Sigmoid colon (tissue), 3 donors: ENCODE data around the gene ARG2.

Source experiments
- POLR2A ChIP-seq, 2 donors: fragments of 450-650 bp; IDR thresholded peaks; one replicate each; pipeline ENCODE4 v1.6.1; 2016; ENCODE audit warnings: antibody characterized with exemption in 2 of 2, mild to moderate bottlenecking in 2 of 2, moderate library complexity in 2 of 2
- TF ChIP-seq, protein P1 (sequence below), 4 experiments: fragments of 450-650 bp in 3 of 4; fragments of 200-600 bp in 1 of 4; IDR thresholded peaks; one replicate each; pipeline ENCODE4 v1.5.1; 2016 to 2019; ENCODE audit warnings: antibody characterized with exemption in 4 of 4, mild to moderate bottlenecking in 3 of 4, moderate library complexity in 2 of 4

GRCh38 chr14:67575684-67576083 is 44.0 kb upstream of the ARG2 start:
- no peak for TF ChIP-seq POLR2A (IDR thresholded peaks at IDR 0.05)
- TF ChIP-seq, protein P1, sequence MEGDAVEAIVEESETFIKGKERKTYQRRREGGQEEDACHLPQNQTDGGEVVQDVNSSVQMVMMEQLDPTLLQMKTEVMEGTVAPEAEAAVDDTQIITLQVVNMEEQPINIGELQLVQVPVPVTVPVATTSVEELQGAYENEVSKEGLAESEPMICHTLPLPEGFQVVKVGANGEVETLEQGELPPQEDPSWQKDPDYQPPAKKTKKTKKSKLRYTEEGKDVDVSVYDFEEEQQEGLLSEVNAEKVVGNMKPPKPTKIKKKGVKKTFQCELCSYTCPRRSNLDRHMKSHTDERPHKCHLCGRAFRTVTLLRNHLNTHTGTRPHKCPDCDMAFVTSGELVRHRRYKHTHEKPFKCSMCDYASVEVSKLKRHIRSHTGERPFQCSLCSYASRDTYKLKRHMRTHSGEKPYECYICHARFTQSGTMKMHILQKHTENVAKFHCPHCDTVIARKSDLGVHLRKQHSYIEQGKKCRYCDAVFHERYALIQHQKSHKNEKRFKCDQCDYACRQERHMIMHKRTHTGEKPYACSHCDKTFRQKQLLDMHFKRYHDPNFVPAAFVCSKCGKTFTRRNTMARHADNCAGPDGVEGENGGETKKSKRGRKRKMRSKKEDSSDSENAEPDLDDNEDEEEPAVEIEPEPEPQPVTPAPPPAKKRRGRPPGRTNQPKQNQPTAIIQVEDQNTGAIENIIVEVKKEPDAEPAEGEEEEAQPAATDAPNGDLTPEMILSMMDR (IDR thresholded peaks at IDR 0.05): no peak
